ENCODE data around the gene ARHGAP26. TPM values are rescaled to one million over a fixed set of nuclear protein-coding genes. Genes with fewer than 3 reads are reported as not detected.

ARHGAP26 gene
- total RNA-seq, 1 experiment from 2014 or later = 65.5 TPM

- no TSS peak for BruUV-seq (replicated peaks)
- no peak overlapping the region for H3K4me3 ChIP-seq (ENCODE audit: low read depth in 2 of 2, low read length in 2 of 2)
- POLR2A ChIA-PET = no interaction called here
- H3K36me3 ChIP-seq (ENCODE audit: control insufficient read depth, insufficient read depth, low read length) = no peaks in the 10 kb centered on the region
- no peaks in the 10 kb centered on the region for H3K4me1 ChIP-seq (ENCODE audit: control insufficient read depth, insufficient read depth, low read length)
- H3K9me3 ChIP-seq (ENCODE audit: control insufficient read depth, insufficient read depth, low read depth, low read length) = no peaks in the 10 kb centered on the region
- in situ Hi-C loops (cut with HindIII; ENCODE audit: low pct_unique_long_range_greater_than_20kb, low sequenced_read_pairs) (no loop called here), intact Hi-C loops (cut with micrococcal nuclease; ENCODE audit: unreplicated experiment) (no loop called here)
- ATAC-seq = no peak
- no peak for TF ChIP-seq POLR2AphosphoS5 (IDR thresholded peaks at IDR 0.05; ENCODE audit: low read depth, low read length)
- no peak for TF ChIP-seq CTCF (IDR thresholded peaks at IDR 0.05)
- no peak for TF ChIP-seq REST (IDR thresholded peaks at IDR 0.05; ENCODE audit: insufficient read depth in 1 of 2, low read depth in 2 of 2, low read length in 1 of 2)
- no peak for TF ChIP-seq SIN3A (IDR thresholded peaks at IDR 0.05; ENCODE audit: borderline replicate concordance, insufficient read depth, low read depth, low read length)
- TF ChIP-seq TCF7L2 (IDR thresholded peaks at IDR 0.05; ENCODE audit: low read depth, low read length) = no peak
- H3K27me3 ChIP-seq (ENCODE audit: control insufficient read depth, insufficient read depth, low read length) = no peaks in the 10 kb centered on the region
- H3K27ac ChIP-seq (ENCODE audit: low read length) = no peak overlapping the region
- no peak for DNase-seq (ENCODE audit: low read depth, low spot score)
- CTCF ChIA-PET = no interaction called here
Observed at GRCh38 chr5:142969624-142970439, 199.7 kb downstream of the ARHGAP26 start.

GRCh38 chr5:142970440-142971030 lies 200.4 kb downstream of the ARHGAP26 start:
- BruUV-seq (replicated peaks) = no TSS peak
- ATAC-seq (no peak), DNase-seq (ENCODE audit: low read depth, low spot score) (no peak)
- intact Hi-C loops (cut with micrococcal nuclease; ENCODE audit: unreplicated experiment) = no loop called here
- ChIA-PET CTCF (no interaction called here), POLR2A (no interaction called here)
- in situ Hi-C loops (cut with HindIII; ENCODE audit: low pct_unique_long_range_greater_than_20kb, low sequenced_read_pairs) = no loop called here
- TF ChIP-seq SIN3A (IDR thresholded peaks at IDR 0.05; ENCODE audit: borderline replicate concordance, insufficient read depth, low read depth, low read length) (no peak), CTCF (IDR thresholded peaks at IDR 0.05) (no peak), REST (IDR thresholded peaks at IDR 0.05; ENCODE audit: insufficient read depth in 1 of 2, low read depth in 2 of 2, low read length in 1 of 2) (no peak), TCF7L2 (IDR thresholded peaks at IDR 0.05; ENCODE audit: low read depth, low read length) (no peak), POLR2AphosphoS5 (IDR thresholded peaks at IDR 0.05; ENCODE audit: low read depth, low read length) (no peak)
- no peaks in the 10 kb centered on the region for H3K36me3 ChIP-seq (ENCODE audit: control insufficient read depth, insufficient read depth, low read length)
- H3K4me1 ChIP-seq (ENCODE audit: control insufficient read depth, insufficient read depth, low read length) = no peaks in the 10 kb centered on the region
- H3K9me3 ChIP-seq (ENCODE audit: control insufficient read depth, insufficient read depth, low read depth, low read length) = no peaks in the 10 kb centered on the region
- H3K27me3 ChIP-seq (ENCODE audit: control insufficient read depth, insufficient read depth, low read length) = no peaks in the 10 kb centered on the region
- no peak overlapping the region for H3K27ac ChIP-seq (ENCODE audit: low read length)
- no peak overlapping the region for H3K4me3 ChIP-seq (ENCODE audit: low read depth in 2 of 2, low read length in 2 of 2)
